ENCODE results near the gene TSPYL4. TPM values are rescaled to one million over a fixed set of nuclear protein-coding genes. Genes with fewer than 3 reads are reported as not detected.
A peak's percentile ranks its signal among the peaks of the same experiment; 100 is the strongest.

The TSPYL4 gene
- total RNA-seq, 2 donors from 2014 or later = 6.1 to 13.2 TPM

DNA sequence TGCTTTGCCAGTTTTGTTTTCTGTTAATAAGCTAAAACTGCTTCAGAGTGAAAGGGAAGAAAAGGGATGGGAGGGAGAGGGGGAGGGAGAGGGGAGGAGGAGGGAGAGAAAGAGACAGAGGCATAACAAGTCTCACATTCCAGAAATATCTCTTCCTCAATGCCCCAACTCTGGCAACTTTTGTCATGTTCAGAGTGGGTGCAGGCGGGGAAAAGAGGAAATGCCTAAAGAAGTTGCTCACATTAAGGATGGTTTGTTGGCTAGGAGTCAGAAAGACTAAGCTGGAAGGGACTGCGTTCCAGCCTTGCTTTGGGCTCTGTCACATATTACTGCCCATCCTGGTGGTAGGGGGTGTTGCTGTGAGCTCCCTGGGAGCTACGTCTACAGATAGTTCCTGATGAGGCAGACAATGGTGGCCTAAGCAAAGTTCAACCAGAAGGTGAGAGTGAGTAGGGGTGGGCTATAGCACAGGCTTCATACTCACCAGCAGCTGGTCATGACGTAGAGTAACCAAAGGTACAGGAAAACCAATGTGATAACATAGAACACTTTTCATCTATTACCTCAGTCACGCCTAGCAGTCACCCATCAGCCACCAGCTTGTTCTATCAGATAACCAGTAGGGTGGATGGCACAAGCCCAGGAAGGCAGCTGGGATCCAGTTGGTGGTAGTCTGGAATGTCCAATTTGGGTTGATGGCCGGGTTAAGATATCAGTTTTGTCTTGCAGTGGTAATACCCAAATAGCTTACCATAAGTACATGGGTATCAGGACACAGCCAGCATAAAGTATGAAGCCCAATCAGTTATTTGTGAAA, 2.1 kb downstream of the TSPYL4 start:
- Mint-ChIP-seq H3K27ac (peak overlapping the region in 1 of 2 donors; percentile 46), H3K36me3 (peaks cover 8 to 23% of the 10 kb centered on the region in 2 donors), H3K9me3 (peaks cover 0 to 3% of the 10 kb centered on the region in 2 donors)
- DNase-seq (ENCODE audit: low spot score in 2 of 2) (no peak), ATAC-seq (no peak)

GRCh38 chr6:116248577-116248976, 5.3 kb downstream of the TSPYL4 start:
- H3K27ac Mint-ChIP-seq = no peak overlapping the region
- ATAC-seq (no peak), DNase-seq (ENCODE audit: low spot score in 2 of 2) (no peak)
- peaks cover 0 to 3% of the 10 kb centered on the region in 2 donors for H3K9me3 Mint-ChIP-seq
- H3K36me3 Mint-ChIP-seq = peaks cover 8 to 23% of the 10 kb centered on the region in 2 donors

- Mint-ChIP-seq H3K27ac (no peak overlapping the region), H3K9me3 (peaks cover 0 to 1% of the 10 kb centered on the region in 2 donors), H3K36me3 (peaks cover 8 to 21% of the 10 kb centered on the region in 2 donors)
- DNase-seq (ENCODE audit: low spot score in 2 of 2) (no peak), ATAC-seq (no peak)
Measured at GRCh38 chr6:116247285-116247684, 6.6 kb downstream of the TSPYL4 start.

DNA sequence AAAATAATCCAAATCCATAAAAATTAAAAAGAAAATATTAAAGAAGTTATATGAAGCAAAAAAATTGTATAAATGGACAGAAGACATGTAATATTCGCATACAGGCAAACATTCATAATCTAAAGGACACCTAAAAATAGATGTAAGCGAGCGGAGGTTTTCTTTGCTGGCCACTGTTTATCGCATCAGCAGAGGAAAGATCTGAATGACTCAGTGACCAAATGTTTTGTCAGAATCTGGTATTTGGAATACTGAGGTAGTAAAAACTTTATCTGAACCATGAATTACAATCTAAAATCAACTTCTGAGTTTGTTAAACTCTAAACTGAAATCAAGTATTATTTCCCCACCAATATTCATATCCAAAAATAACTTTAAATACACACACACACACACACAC, 7.8 kb downstream of the TSPYL4 start:
- no peak for ATAC-seq
- Mint-ChIP-seq H3K36me3 (peaks cover 8 to 12% of the 10 kb centered on the region in 2 donors), H3K9me3 (no peaks in the 10 kb centered on the region)

DNA sequence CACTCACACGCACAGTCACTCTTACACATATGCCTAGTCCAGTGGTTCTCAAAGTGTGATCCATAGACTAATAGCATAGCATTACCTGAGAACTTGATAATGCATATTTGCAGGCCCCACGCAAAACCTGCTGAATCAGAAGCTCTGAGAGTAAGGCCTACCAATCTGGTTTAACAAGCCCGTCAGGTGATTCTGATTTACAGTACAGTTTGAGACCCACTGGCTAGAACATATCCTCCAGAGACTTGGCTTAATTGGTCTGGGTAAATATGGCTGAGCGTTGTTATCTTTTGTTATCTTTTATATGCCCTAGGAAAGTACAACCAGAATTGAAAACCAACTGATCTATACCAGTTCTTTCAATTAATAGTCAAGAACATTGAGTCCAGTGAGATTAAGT, 9.6 kb downstream of the TSPYL4 start:
- Mint-ChIP-seq H3K9me3 (no peaks in the 10 kb centered on the region), H3K36me3 (no peaks in the 10 kb centered on the region), H3K27ac (no peak overlapping the region)
- ATAC-seq = no peak
- DNase-seq (ENCODE audit: low spot score in 2 of 2) = no peak

More for the DNA sequence above, 7.8 kb downstream of the TSPYL4 start:
- H3K27ac Mint-ChIP-seq = no peak overlapping the region
- no peak for DNase-seq (ENCODE audit: low spot score in 2 of 2)

DNA sequence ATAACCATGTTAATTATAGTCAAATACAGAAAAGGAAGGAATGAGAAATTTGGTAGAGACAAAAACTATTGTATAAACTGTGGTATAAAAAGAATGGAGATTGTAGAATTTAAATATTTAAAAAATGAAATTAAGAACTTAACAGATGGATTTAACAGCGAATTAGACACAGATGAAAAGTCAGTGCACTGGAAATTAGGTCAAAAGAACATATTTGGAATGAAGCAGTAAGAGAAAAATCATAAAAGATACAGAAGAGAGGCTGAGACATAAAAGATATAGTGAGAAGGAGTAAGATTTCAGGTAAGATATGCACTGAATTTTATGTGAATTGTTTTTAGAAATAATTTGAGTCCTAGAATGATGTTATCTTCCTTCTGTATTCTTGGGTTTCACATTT, 14.0 kb downstream of the TSPYL4 start:
- H3K36me3 Mint-ChIP-seq = no peaks in the 10 kb centered on the region
- no peak overlapping the region for H3K27ac Mint-ChIP-seq
- no peaks in the 10 kb centered on the region for H3K9me3 Mint-ChIP-seq
- ATAC-seq (no peak), DNase-seq (ENCODE audit: low spot score in 2 of 2) (no peak)

DNA sequence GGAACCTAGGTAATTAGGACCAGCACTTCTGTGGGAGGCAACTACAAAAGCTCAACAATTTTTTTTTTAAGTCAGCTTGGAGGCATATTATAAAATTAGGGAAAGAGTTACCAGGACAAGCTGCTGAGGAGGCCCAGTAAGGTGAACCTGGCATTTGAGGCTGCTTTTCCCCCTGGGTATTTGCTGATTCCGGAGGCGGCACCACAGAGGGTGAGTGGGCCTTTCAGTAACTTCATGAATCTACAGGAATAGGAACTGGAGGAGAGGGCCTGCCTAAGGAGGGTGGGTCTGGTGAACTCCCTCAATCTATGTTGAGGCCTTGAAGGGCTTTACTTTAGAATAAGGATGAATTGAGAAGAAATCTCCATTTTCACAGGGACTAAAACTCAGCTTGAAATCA, 14.6 kb downstream of the TSPYL4 start:
- peak overlapping the region; percentile 57 to 68 for H3K27ac Mint-ChIP-seq
- no peaks in the 10 kb centered on the region for H3K9me3 Mint-ChIP-seq
- ATAC-seq (no peak), DNase-seq (ENCODE audit: low spot score in 2 of 2) (no peak)
- H3K36me3 Mint-ChIP-seq = no peaks in the 10 kb centered on the region

GRCh38 chr6:116238083-116238482, 15.8 kb downstream of the TSPYL4 start:
- ATAC-seq = no peak
- DNase-seq (ENCODE audit: low spot score in 2 of 2) = no peak
- Mint-ChIP-seq H3K9me3 (no peaks in the 10 kb centered on the region), H3K27ac (no peak overlapping the region), H3K36me3 (no peaks in the 10 kb centered on the region)

GRCh38 chr6:116234689-116235088, 19.2 kb downstream of the TSPYL4 start:
- H3K36me3 Mint-ChIP-seq = no peaks in the 10 kb centered on the region
- no peaks in the 10 kb centered on the region for H3K9me3 Mint-ChIP-seq
- H3K27ac Mint-ChIP-seq = no peak overlapping the region
- ATAC-seq = no peak
- no peak for DNase-seq (ENCODE audit: low spot score in 2 of 2)

DNA sequence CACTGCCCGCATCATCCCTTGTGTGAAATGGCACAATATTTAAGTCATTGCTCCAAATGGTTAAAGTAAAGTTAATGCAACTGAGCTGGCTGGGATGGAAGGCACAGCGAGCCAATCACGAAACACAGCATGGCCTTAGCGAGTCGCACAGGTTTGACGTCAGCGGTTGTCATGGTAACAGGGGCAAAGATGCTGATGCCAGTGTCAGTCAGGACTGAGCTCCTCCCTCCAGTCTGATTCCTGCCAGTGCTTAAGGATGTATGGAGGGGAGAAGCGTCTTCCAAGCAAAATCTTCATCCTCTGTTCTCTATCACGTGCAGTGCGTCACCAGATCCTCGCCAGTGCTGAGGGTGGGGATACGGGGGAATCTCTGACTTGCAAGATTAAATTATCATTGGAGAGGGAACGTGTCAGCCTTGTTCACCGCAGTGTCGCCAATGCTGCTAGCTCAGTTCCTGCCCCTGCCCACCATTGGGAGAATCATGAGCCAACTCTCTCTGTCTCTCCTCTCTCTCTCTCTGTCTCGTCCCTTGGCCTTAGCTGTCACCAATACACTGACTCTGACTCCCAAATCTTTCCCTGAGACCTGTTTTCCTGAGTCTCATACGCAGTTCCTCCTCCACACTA, 24.5 kb downstream of the TSPYL4 start:
- DNase-seq (ENCODE audit: low spot score in 2 of 2) = no peak
- no peaks in the 10 kb centered on the region for H3K36me3 Mint-ChIP-seq
- no peaks in the 10 kb centered on the region for H3K9me3 Mint-ChIP-seq
- no peak overlapping the region for H3K27ac Mint-ChIP-seq
- no peak for ATAC-seq

- no peak for DNase-seq (ENCODE audit: low spot score in 2 of 2)
- Mint-ChIP-seq H3K9me3 (no peaks in the 10 kb centered on the region), H3K27ac (peak overlapping the region in 1 of 2 donors; percentile 6), H3K36me3 (no peaks in the 10 kb centered on the region)
- no peak for ATAC-seq
Measured at GRCh38 chr6:116223355-116223754, 30.5 kb downstream of the TSPYL4 start.

DNA sequence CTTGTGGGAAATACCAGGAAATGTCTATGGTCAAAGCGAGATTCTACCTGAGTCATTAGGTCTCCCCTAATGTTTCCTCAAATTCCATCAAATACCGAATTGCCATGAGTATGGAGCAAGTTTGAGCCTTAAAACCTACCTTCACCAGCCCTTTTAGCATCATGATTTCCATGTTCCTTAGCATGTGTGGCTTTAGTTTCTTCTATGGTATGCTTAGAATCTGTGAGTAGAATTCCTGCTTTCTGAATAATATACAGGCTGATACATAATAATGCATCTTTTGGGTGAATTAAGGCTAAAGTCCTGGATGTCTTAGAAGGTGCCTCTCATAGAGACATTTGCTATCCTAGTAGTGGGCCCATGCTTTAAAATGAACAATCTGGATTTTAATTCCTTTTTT, 32.0 kb downstream of the TSPYL4 start:
- Mint-ChIP-seq H3K36me3 (no peaks in the 10 kb centered on the region), H3K27ac (no peak overlapping the region), H3K9me3 (no peaks in the 10 kb centered on the region)
- ATAC-seq = no peak
- no peak for DNase-seq (ENCODE audit: low spot score in 2 of 2)

DNA sequence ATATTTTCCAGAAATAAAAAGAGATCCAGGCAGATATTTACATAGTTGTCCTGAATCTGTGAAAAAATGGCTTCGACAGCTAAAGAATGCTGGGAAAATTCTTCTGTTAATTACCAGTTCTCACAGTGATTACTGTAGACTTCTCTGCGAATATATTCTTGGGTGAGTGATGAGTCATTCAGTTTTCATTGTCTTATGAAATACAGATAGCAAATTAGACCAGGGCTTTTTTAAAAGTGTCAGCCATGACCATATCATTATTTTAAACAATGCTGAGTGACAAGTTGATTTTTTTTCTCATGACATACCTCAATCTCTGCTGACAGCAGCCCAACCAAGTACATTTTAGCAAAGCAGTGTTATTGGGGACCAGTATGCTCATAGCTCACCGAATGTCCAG, 32.8 kb downstream of the TSPYL4 start:
- DNase-seq (ENCODE audit: low spot score in 2 of 2) = no peak
- H3K9me3 Mint-ChIP-seq = no peaks in the 10 kb centered on the region
- no peaks in the 10 kb centered on the region for H3K36me3 Mint-ChIP-seq
- ATAC-seq = no peak
- H3K27ac Mint-ChIP-seq = no peak overlapping the region

DNA sequence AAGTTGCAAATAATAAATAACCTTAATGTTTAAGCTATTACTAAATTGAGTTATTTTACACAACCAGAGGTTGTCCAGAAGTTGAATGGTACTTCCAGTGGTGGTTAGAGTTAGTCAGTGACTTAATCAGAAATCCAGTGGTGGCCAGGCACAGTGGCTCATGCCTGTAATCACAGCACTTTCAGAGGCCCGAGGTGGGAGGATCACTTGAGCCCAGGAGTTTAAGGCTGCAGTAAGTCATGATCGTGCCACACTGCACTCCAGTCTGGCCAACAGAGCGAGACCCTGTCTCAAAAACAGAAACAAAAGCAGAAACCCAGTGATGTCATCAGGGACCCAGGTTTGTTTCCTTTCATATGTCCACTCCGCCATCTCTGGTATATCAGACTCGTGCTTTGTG, 35.0 kb downstream of the TSPYL4 start:
- H3K36me3 Mint-ChIP-seq = no peaks in the 10 kb centered on the region
- no peak overlapping the region for H3K27ac Mint-ChIP-seq
- no peaks in the 10 kb centered on the region for H3K9me3 Mint-ChIP-seq

DNA sequence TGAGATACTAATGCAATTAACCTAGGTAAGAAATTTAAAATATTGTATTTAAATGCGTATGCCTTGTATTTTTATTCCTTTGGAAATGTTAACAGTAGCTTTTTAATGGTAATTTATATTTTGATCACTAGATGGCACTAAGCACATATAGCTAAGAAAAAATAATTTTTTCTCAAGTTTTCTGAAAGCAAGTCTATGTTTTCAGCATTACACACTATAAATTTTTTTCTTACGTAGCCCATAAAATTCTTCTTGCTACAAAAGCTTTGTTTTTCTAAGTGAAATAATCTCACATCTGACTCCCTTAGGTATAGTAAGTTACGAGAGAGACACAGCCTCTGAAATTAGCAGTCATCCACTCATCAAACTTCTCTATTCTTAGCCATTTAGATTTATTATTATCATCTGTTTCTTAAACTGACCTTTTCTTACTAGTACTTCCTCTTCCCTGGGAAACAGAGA, 35.7 kb downstream of the TSPYL4 start:
- no peak overlapping the region for H3K27ac Mint-ChIP-seq
- no peaks in the 10 kb centered on the region for H3K9me3 Mint-ChIP-seq
- H3K36me3 Mint-ChIP-seq = no peaks in the 10 kb centered on the region
- no peak for ATAC-seq
- no peak for DNase-seq (ENCODE audit: low spot score in 2 of 2)

More for the DNA sequence above, 35.0 kb downstream of the TSPYL4 start:
- ATAC-seq = no peak
- no peak for DNase-seq (ENCODE audit: low spot score in 2 of 2)

GRCh38 chr6:116217069-116217468, 36.8 kb downstream of the TSPYL4 start:
- ATAC-seq = no peak
- no peaks in the 10 kb centered on the region for H3K36me3 Mint-ChIP-seq
- no peak overlapping the region for H3K27ac Mint-ChIP-seq
- H3K9me3 Mint-ChIP-seq = no peaks in the 10 kb centered on the region
- no peak for DNase-seq (ENCODE audit: low spot score in 2 of 2)

DNA sequence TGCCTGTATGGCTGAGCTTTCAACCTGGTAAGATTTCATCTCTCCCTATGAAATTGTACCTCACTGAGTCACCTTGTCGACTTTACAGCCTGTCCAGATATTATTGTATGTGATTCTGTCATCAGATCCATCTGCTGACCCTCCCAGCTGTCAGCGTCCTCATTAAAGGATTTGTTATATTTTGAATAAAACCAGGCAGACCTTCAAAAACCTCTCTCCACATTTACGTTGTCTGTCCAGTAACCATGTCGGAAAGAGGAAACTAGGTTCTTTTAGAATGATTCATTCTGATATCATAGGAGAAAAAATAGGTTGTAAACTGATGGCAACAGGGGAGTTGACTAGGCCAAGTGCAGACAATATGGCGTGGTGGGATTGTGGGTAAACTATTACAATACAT, 38.5 kb downstream of the TSPYL4 start:
- ATAC-seq (no peak), DNase-seq (ENCODE audit: low spot score in 2 of 2) (no peak)
- Mint-ChIP-seq H3K36me3 (no peaks in the 10 kb centered on the region), H3K9me3 (no peaks in the 10 kb centered on the region), H3K27ac (no peak overlapping the region)

DNA sequence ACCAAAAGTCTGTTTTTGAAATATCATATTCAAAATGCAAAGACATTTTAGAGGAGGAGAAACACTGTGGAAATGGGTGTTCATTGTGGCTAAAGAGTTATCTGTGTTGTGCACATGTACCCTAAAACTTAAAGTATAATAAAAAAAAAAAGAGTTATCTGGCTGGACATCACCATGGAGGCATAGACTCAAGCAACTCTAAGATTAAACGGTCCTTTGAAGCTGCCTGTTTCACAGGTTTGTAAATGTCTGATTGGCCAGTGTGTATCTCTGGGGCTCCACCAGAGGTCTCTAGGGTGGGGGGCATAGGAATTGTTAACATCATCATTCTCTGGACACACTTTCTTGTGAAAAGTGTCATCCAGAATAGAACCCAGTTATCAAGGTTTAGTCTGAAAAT, 39.2 kb downstream of the TSPYL4 start:
- no peak for DNase-seq (ENCODE audit: low spot score in 2 of 2)

More for the DNA sequence above, 39.2 kb downstream of the TSPYL4 start:
- H3K9me3 Mint-ChIP-seq = no peaks in the 10 kb centered on the region
- H3K36me3 Mint-ChIP-seq = no peaks in the 10 kb centered on the region
- ATAC-seq = no peak
- no peak overlapping the region for H3K27ac Mint-ChIP-seq
